ENCODE data around the gene C5orf52.
"Not testable (repeated sequence)": the region's sequence is repeated elsewhere in the genome, so short reads cannot be mapped to it uniquely, and the experiment has no call there.

The C5orf52 gene

DNA sequence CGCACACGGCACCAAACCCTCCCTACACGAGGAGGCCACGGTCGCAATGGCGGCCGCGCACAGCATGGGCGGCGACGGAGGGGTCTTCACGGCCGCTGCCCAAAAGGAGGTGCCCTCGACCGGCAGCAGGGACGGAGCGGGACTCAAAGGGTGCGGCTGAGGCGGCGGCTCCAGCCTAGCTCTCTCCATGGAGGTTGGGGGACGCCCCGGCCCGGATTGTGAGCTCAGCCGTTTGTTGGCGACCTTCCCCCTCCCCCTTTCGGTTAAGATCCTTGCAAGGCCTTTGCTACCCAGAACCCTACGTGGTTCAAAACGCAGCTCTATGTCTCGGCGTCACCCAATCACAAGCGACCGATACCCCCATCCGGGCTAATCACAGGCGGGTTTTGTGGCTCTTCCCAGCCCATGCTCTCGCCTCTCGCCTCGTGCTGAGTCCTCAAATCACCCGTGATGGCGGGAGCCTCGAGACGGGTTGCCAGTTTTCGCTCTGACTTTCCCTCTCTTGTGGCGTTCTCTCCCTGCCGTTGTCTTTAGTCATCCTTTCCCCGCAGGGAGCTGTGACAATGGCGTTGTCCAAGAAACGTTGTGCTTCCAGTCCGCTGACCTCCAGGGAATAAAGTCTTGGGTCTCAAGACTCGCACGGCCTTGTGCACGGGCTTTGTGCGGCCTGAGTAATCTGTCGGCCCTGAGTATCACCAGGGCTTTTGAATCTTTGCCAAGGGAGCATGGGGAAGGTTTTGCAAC is 19.5 kb downstream of the C5orf52 start:
- H4K20me1 ChIP-seq (ENCODE audit: low read depth, low read length) = no peaks in the 10 kb centered on the region
- no peaks in the 10 kb centered on the region for H3K79me2 ChIP-seq (ENCODE audit: insufficient read depth, low read length)
- no peaks in the 10 kb centered on the region for H3K9me3 ChIP-seq (ENCODE audit: insufficient read depth, low read length)
- H3K36me3 ChIP-seq (ENCODE audit: low read length) = no peaks in the 10 kb centered on the region
- no peaks in the 10 kb centered on the region for H3F3A ChIP-seq (ENCODE audit: insufficient read depth)
- H3K4me3 ChIP-seq (ENCODE audit: insufficient read depth, low read length, poor library complexity, severe bottlenecking) = no peak overlapping the region
- H3K9me2 ChIP-seq (replicated peaks; ENCODE audit: insufficient read depth, low read length) = no peaks in the 10 kb centered on the region
- H3K27me3 ChIP-seq (ENCODE audit: low read length) = no peaks in the 10 kb centered on the region
- H3K9ac ChIP-seq (ENCODE audit: low read length) = no peak overlapping the region
- H3K4me2 ChIP-seq (ENCODE audit: low read depth, low read length, poor library complexity, severe bottlenecking) = no peak overlapping the region
- H2AFZ ChIP-seq (ENCODE audit: low read depth, low read length, severe bottlenecking) = no peak overlapping the region
- no peak overlapping the region for H3K27ac ChIP-seq (ENCODE audit: low read depth, low read length)
- TF ChIP-seq, protein P1, sequence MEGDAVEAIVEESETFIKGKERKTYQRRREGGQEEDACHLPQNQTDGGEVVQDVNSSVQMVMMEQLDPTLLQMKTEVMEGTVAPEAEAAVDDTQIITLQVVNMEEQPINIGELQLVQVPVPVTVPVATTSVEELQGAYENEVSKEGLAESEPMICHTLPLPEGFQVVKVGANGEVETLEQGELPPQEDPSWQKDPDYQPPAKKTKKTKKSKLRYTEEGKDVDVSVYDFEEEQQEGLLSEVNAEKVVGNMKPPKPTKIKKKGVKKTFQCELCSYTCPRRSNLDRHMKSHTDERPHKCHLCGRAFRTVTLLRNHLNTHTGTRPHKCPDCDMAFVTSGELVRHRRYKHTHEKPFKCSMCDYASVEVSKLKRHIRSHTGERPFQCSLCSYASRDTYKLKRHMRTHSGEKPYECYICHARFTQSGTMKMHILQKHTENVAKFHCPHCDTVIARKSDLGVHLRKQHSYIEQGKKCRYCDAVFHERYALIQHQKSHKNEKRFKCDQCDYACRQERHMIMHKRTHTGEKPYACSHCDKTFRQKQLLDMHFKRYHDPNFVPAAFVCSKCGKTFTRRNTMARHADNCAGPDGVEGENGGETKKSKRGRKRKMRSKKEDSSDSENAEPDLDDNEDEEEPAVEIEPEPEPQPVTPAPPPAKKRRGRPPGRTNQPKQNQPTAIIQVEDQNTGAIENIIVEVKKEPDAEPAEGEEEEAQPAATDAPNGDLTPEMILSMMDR (IDR thresholded peaks at IDR 0.05; ENCODE audit: insufficient read depth, low read length, poor library complexity, severe bottlenecking) = no peak
- TF ChIP-seq EZH2phosphoT487 (conservative IDR thresholded peaks at IDR 0.05; ENCODE audit: low read length) = no peak

DNA sequence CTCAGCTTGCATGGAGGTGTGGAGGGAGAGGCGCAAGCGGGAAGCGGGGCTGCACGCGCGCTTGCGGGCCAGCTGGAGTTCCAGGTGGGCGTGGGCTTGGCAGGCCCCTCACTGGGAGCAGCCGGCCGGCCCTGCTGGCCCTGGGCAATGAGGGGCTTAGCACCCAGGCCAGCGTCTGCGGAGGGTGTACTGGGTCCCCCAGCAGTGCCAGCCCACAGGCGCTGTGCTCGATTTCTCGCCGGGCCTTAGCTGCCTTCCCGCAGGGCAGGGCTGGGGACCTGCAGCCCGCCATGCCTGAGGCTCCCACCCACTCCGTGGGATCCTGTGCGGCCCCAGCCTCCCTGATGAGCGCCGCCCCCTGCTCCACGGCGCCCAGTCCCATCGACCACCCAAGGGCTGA is 22.5 kb downstream of the C5orf52 start:
- peaks cover 16% of the 10 kb centered on the region; the same call in 1 of the 2 replicates for H3K9me3 ChIP-seq (ENCODE audit: insufficient read depth, low read length)
- not testable (repeated sequence) for H3K4me2 ChIP-seq (ENCODE audit: low read depth, low read length, poor library complexity, severe bottlenecking); H3K4me3 ChIP-seq (ENCODE audit: insufficient read depth, low read length, poor library complexity, severe bottlenecking); H3K9ac ChIP-seq (ENCODE audit: low read length); H4K20me1 ChIP-seq (ENCODE audit: low read depth, low read length); H3K36me3 ChIP-seq (ENCODE audit: low read length); H3F3A ChIP-seq (ENCODE audit: insufficient read depth); H2AFZ ChIP-seq (ENCODE audit: low read depth, low read length, severe bottlenecking); H3K27me3 ChIP-seq (ENCODE audit: low read length); H3K79me2 ChIP-seq (ENCODE audit: insufficient read depth, low read length); H3K27ac ChIP-seq (ENCODE audit: low read depth, low read length); H3K9me2 ChIP-seq (replicated peaks; ENCODE audit: insufficient read depth, low read length)

DNA sequence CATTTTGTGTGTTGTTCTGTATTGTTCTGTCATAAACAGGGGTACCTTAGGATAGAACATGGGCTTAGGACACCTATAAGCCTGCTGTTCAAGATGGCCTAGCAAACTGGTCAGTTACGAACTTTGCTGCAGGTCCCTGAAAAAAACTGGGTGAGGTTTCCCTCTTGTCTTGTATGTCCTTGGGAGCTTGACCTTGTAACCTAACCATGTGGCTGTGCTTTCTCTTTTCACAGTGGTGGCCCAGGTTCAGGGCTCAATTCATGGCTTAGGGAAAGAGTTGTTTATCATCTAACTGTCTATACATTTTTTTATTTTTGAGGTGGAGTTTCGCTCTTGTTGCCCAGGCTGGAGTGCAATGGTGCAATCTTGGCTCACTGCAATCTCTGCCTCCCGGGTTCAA is 24.8 kb downstream of the C5orf52 start:
- H3K9me3 ChIP-seq (ENCODE audit: insufficient read depth, low read length) = peaks cover 21% of the 10 kb centered on the region; the same call in 1 of the 2 replicates
- H2AFZ ChIP-seq (ENCODE audit: low read depth, low read length, severe bottlenecking); H3K4me3 ChIP-seq (ENCODE audit: insufficient read depth, low read length, poor library complexity, severe bottlenecking): not testable (repeated sequence)

DNA sequence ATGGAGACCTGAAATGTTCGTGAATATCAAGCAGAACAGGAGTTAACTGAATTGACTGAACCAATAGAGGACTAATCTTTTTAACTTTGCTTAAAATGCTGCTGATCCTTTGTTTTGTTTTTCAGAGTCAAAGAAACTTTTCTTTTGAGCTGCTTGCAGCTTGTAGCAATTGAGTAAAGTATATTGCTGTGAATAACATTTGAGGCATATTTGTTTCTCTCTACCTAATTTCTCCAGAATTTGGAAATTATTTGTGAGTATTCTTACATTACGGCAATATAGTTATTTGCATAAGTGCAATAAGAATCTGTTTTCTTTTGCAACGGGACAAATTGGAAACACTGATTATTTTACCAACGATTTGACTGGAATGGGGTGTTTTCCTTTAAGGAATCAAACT is 27.3 kb downstream of the C5orf52 start:
- not testable (repeated sequence) for H3K9me2 ChIP-seq (replicated peaks; ENCODE audit: insufficient read depth, low read length); H3K36me3 ChIP-seq (ENCODE audit: low read length); H3K4me2 ChIP-seq (ENCODE audit: low read depth, low read length, poor library complexity, severe bottlenecking); H3K27ac ChIP-seq (ENCODE audit: low read depth, low read length); H2AFZ ChIP-seq (ENCODE audit: low read depth, low read length, severe bottlenecking); H3F3A ChIP-seq (ENCODE audit: insufficient read depth); H3K79me2 ChIP-seq (ENCODE audit: insufficient read depth, low read length); H3K9ac ChIP-seq (ENCODE audit: low read length); H4K20me1 ChIP-seq (ENCODE audit: low read depth, low read length); H3K27me3 ChIP-seq (ENCODE audit: low read length); H3K4me3 ChIP-seq (ENCODE audit: insufficient read depth, low read length, poor library complexity, severe bottlenecking)
- peaks cover 21% of the 10 kb centered on the region; the same call in 1 of the 2 replicates for H3K9me3 ChIP-seq (ENCODE audit: insufficient read depth, low read length)

More for the DNA sequence above, 24.8 kb downstream of the C5orf52 start:
- not testable (repeated sequence) for H3K36me3 ChIP-seq (ENCODE audit: low read length); H3K9ac ChIP-seq (ENCODE audit: low read length); H3K27ac ChIP-seq (ENCODE audit: low read depth, low read length); H3K9me2 ChIP-seq (replicated peaks; ENCODE audit: insufficient read depth, low read length); H3K4me2 ChIP-seq (ENCODE audit: low read depth, low read length, poor library complexity, severe bottlenecking); H3K79me2 ChIP-seq (ENCODE audit: insufficient read depth, low read length); H3K27me3 ChIP-seq (ENCODE audit: low read length); H3F3A ChIP-seq (ENCODE audit: insufficient read depth); H4K20me1 ChIP-seq (ENCODE audit: low read depth, low read length)

DNA sequence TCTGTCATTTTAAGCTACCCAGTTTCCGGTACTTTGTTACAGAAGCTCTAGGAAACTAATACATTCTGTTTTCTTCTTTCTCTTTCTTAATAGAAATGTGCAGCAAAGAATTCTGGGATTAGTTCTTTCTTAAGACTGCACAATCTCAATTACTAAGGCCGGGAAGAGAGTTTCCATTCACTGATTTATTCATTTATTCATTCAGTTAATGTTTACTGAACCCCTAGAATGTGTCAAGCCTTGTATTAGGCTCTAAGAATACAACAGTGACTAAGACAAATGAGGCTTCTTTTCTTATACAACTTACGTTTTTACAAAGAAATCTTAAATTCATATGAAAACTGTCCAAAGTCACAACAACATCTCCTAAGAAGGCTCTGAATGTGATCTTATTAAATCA is 32.4 kb downstream of the C5orf52 start:
- Histone ChIP-seq H3K9me2 (replicated peaks; ENCODE audit: insufficient read depth, low read length) (no peaks in the 10 kb centered on the region), H3K4me2 (ENCODE audit: low read depth, low read length, poor library complexity, severe bottlenecking) (no peak overlapping the region), H3K79me2 (ENCODE audit: insufficient read depth, low read length) (no peaks in the 10 kb centered on the region), H3K27ac (ENCODE audit: low read depth, low read length) (no peak overlapping the region), H3K4me3 (ENCODE audit: insufficient read depth, low read length, poor library complexity, severe bottlenecking) (no peak overlapping the region), H3K9me3 (ENCODE audit: insufficient read depth, low read length) (peaks cover 6% of the 10 kb centered on the region; the same call in 1 of the 2 replicates), H4K20me1 (ENCODE audit: low read depth, low read length) (no peaks in the 10 kb centered on the region), H3F3A (ENCODE audit: insufficient read depth) (no peaks in the 10 kb centered on the region), H3K9ac (ENCODE audit: low read length) (no peak overlapping the region), H3K36me3 (ENCODE audit: low read length) (no peaks in the 10 kb centered on the region), H3K27me3 (ENCODE audit: low read length) (no peaks in the 10 kb centered on the region), H2AFZ (ENCODE audit: low read depth, low read length, severe bottlenecking) (no peak overlapping the region)
- no peak for TF ChIP-seq EZH2phosphoT487 (conservative IDR thresholded peaks at IDR 0.05; ENCODE audit: low read length)
- TF ChIP-seq, protein P1 (IDR thresholded peaks at IDR 0.05; ENCODE audit: insufficient read depth, low read length, poor library complexity, severe bottlenecking) = no peak
